Breast epithelium (tissue), 3 donors: ENCODE measurements around the gene TENT4A.

ENCODE experiments used
- CTCF ChIP-seq, 3 donors: fragments of 450-650 bp; IDR thresholded peaks; one replicate each; pipeline ENCODE4 v1.5.1; 2016 to 2017; ENCODE audit warnings: antibody characterized with exemption in 3 of 3, mild to moderate bottlenecking in 3 of 3, moderate library complexity in 3 of 3
- POLR2A ChIP-seq: fragments of 450-650 bp; IDR thresholded peaks from one replicate; pipeline ENCODE4 v1.6.1; 2016; ENCODE audit warnings: antibody characterized with exemption, mild to moderate bottlenecking, moderate library complexity
- POLR2AphosphoS5 ChIP-seq, 3 donors: sonication (generic); formaldehyde crosslinking; IDR thresholded peaks; one replicate each; pipeline ENCODE4 v1.6.1; 2017; ENCODE audit warnings: antibody characterized with exemption in 3 of 3

GRCh38 chr5:6736524-6737042 is 23.4 kb downstream of the TENT4A start:
- TF ChIP-seq CTCF (IDR thresholded peaks at IDR 0.05) (no peak), POLR2A (no peak), POLR2AphosphoS5 (IDR thresholded peaks at IDR 0.05) (no peak)
